ENCODE data around the gene YES1.
"Not testable (repeated sequence)": the region's sequence is repeated elsewhere in the genome, so short reads cannot be mapped to it uniquely, and the experiment has no call there.

YES1 gene

GRCh38 chr18:778194-778927 is 33.7 kb downstream of the YES1 start:
- no peak for DNase-seq

- DNase-seq, result no peak
Measured at GRCh38 chr18:777021-777420, 35.0 kb downstream of the YES1 start.

GRCh38 chr18:776044-776443 is 36.0 kb downstream of the YES1 start:
- not testable (repeated sequence) for DNase-seq

- no peak for DNase-seq
Measured at GRCh38 chr18:774811-775210, 37.2 kb downstream of the YES1 start.

- no peak for DNase-seq
Measured at GRCh38 chr18:773980-774624, 37.9 kb downstream of the YES1 start.

GRCh38 chr18:770583-770961 is 41.5 kb downstream of the YES1 start:
- DNase-seq, result no peak

- no peak for DNase-seq
Measured at GRCh38 chr18:767961-768360, 44.1 kb downstream of the YES1 start.

GRCh38 chr18:767084-767882 is 44.8 kb downstream of the YES1 start:
- no peak for DNase-seq

- DNase-seq, result no peak
Measured at GRCh38 chr18:766550-766860, 45.5 kb downstream of the YES1 start.

GRCh38 chr18:765764-766549 is 46.1 kb downstream of the YES1 start:
- DNase-seq, result no peak

- not testable (repeated sequence) for DNase-seq
Measured at GRCh38 chr18:759864-760263, 52.2 kb downstream of the YES1 start.

GRCh38 chr18:755506-755905 is 56.5 kb downstream of the YES1 start:
- no peak for DNase-seq

GRCh38 chr18:754656-755055 is 57.4 kb downstream of the YES1 start:
- DNase-seq, result no peak

GRCh38 chr18:750456-750855 is 61.6 kb downstream of the YES1 start:
- DNase-seq, result no peak

GRCh38 chr18:744832-745597 is 67.0 kb downstream of the YES1 start:
- no peak for DNase-seq

- DNase-seq, result no peak
Measured at GRCh38 chr18:741931-742512, 70.0 kb downstream of the YES1 start.

- no peak for DNase-seq
Measured at GRCh38 chr18:732371-732770, 79.7 kb downstream of the YES1 start.

GRCh38 chr18:731185-731584 is 80.9 kb downstream of the YES1 start:
- DNase-seq, result no peak

- no peak for DNase-seq
Measured at GRCh38 chr18:730692-731091, 81.3 kb downstream of the YES1 start.

- DNase-seq, result not testable (repeated sequence)
Measured at GRCh38 chr18:730120-730519, 81.9 kb downstream of the YES1 start.

- no peak for DNase-seq
Measured at GRCh38 chr18:725646-726045, 86.4 kb downstream of the YES1 start.

GRCh38 chr18:723541-724080 is 88.4 kb downstream of the YES1 start:
- no peak for DNase-seq

Data from GOT3 (cell line).